B cell (primary cell): Measurements from ENCODE around the gene KATNB1. TPM values are rescaled to one million over a fixed set of nuclear protein-coding genes. Genes with fewer than 3 reads are reported as not detected.

Source experiments
- ATAC-seq: fragments of 200-7000 bp; cut with Tn5 transposase; one replicate; pipeline ENCODE4 v1.10.0; 2021; ENCODE audit warnings: low read depth, mild to moderate bottlenecking, moderate number of reproducible peaks, moderate library complexity
- CTCF ChIA-PET: fragments of 350-600 bp; sonication (Branson Sonifier 250); formaldehyde crosslinking; loops from one replicate; lab custom pipeline; 2021; ENCODE audit warnings: antibody characterized with exemption, inconsistent platforms; lab: Charles Lee
- POLR2A ChIA-PET: fragments of 350-600 bp; sonication (Branson Sonifier 250); formaldehyde crosslinking; loops from one replicate; lab custom pipeline; 2021; ENCODE audit warnings: antibody characterized with exemption; lab: Charles Lee
- DNase-seq: peaks from one replicate; pipeline ENCODE4 v3.0.0; 2013
- H2AFZ ChIP-seq: 2 replicates; pipeline ENCODE4 v1.6.1; 2012; ENCODE audit warnings: mild to moderate bottlenecking, low read depth, low read length; ENCODE audit not compliant: insufficient read depth, poor library complexity, severe bottlenecking
- H3K27ac ChIP-seq, 2 donors: 1 replicate in 1 of 2; 2 replicates in 1 of 2; pipeline ENCODE4 v1.5.1; 2012 to 2013; ENCODE audit warnings: low read length in 2 of 2, mild to moderate bottlenecking in 2 of 2, moderate library complexity in 1 of 2
- H3K27me3 ChIP-seq, 4 experiments: fragments of 200-600 bp in 1 of 4; sonication (generic) in 1 of 4; replicated peaks in 1 of 4; 1 replicate in 2 of 4; 2 replicates in 2 of 4; pipeline versions ENCODE4 v1.6.1 to v1.7.0; 2013 to 2016; ENCODE audit warnings: low read length in 3 of 4, mild to moderate bottlenecking in 2 of 4, mixed read lengths in 1 of 4, moderate library complexity in 1 of 4; ENCODE audit not compliant: insufficient read depth in 4 of 4, control insufficient read depth in 3 of 4; ENCODE audit errors: control extremely low read depth in 1 of 4
- H3K36me3 ChIP-seq, 2 experiments: replicated peaks in 1 of 2; 1 replicate in 1 of 2; 2 replicates in 1 of 2; pipeline versions ENCODE4 v1.6.1 to v1.7.1; 2013; ENCODE audit warnings: low read length in 1 of 2; ENCODE audit not compliant: insufficient read depth in 2 of 2, control insufficient read depth in 1 of 2; ENCODE audit errors: control extremely low read depth in 1 of 2, extremely low read depth in 1 of 2
- H3K4me1 ChIP-seq, 2 donors: fragments of 200-600 bp in 1 of 2; sonication (generic) in 1 of 2; 1 replicate in 1 of 2; 2 replicates in 1 of 2; pipeline versions ENCODE4 v1.5.1 to v1.6.1; 2013 to 2017; ENCODE audit warnings: low read length in 2 of 2; ENCODE audit not compliant: control insufficient read depth in 2 of 2, insufficient read depth in 2 of 2
- H3K4me2 ChIP-seq: replicated peaks from 2 replicates; pipeline ENCODE3; 2012; ENCODE audit warnings: mild to moderate bottlenecking, low read depth, low read length; ENCODE audit not compliant: poor library complexity, severe bottlenecking
- H3K4me3 ChIP-seq, 5 experiments: fragments of 200-600 bp in 1 of 5; sonication (generic) in 1 of 5; 1 replicate in 3 of 5; 2 replicates in 2 of 5; pipeline versions ENCODE4 v1.5.1 to v1.7.0; 2011 to 2016; ENCODE audit warnings: low read length in 4 of 5, mild to moderate bottlenecking in 4 of 5, low read depth in 2 of 5, control low read depth in 1 of 5, moderate library complexity in 1 of 5; ENCODE audit not compliant: insufficient read depth in 1 of 5; ENCODE audit errors: control extremely low read depth in 1 of 5, extremely low read depth in 1 of 5
- H3K79me2 ChIP-seq: fragments of 200-600 bp; sonication (generic); one replicate; pipeline ENCODE4 v1.6.0; 2016; ENCODE audit warnings: low read length; ENCODE audit not compliant: control insufficient read depth, insufficient read depth
- H3K9ac ChIP-seq: fragments of 200-600 bp; sonication (generic); 2 replicates; pipeline ENCODE4 v1.6.1; 2017; ENCODE audit warnings: mild to moderate bottlenecking, low read length, moderate library complexity
- H3K9me3 ChIP-seq, 3 donors: one replicate each; pipeline versions ENCODE4 v1.6.1 to v1.7.1; 2013; ENCODE audit warnings: low read length in 2 of 3; ENCODE audit not compliant: control insufficient read depth in 2 of 3, insufficient read depth in 1 of 3; ENCODE audit errors: control extremely low read depth in 1 of 3
- H4K20me1 ChIP-seq: 2 replicates; pipeline ENCODE4 v1.6.0; 2012; ENCODE audit warnings: mild to moderate bottlenecking, low read length; ENCODE audit not compliant: insufficient read depth, control insufficient read depth, poor library complexity, severe bottlenecking
- H3K27ac Mint-ChIP-seq: one replicate; pipeline ENCODE4 v1.8.0; 2021; ENCODE audit warnings: mixed read lengths
- H3K27me3 Mint-ChIP-seq: one replicate; pipeline ENCODE4 v1.8.0; 2021; ENCODE audit warnings: mixed read lengths
- H3K4me1 Mint-ChIP-seq: one replicate; pipeline ENCODE4 v1.8.0; 2021; ENCODE audit warnings: mixed read lengths
- H3K4me3 Mint-ChIP-seq: one replicate; pipeline ENCODE4 v1.8.0; 2021; ENCODE audit warnings: mixed read lengths
- H3K9me3 Mint-ChIP-seq: one replicate; pipeline ENCODE4 v1.8.0; 2022; ENCODE audit warnings: mixed read lengths; ENCODE audit not compliant: insufficient read depth
- CTCF ChIP-seq: fragments of 200-600 bp; IDR thresholded peaks from one replicate; pipeline ENCODE4 v1.8.0; 2022; ENCODE audit warnings: antibody characterized with exemption, mild to moderate bottlenecking
- EZH2 ChIP-seq: IDR thresholded peaks from 2 replicates; pipeline ENCODE4 v1.6.1; 2012; ENCODE audit warnings: borderline replicate concordance, low read depth, mild to moderate bottlenecking, moderate library complexity, low read length; ENCODE audit not compliant: insufficient read depth, poor library complexity, severe bottlenecking
- WGBS: methylation state at CpG from one replicate; pipeline ENCODE4 v1.1.5; 2013; ENCODE audit warnings: missing lambda C conversion rate; ENCODE audit not compliant: insufficient coverage; 5-methylcytosine and 5-hydroxymethylcytosine counted together
- intact Hi-C: fragments of 100-400 bp; cut with micrococcal nuclease; formaldehyde crosslinking; loops from one replicate; pipeline ENCODE4 v1.10.0; 2022
- polyA plus RNA-seq: library from polyadenylated mRNA; depleted of rRNA; stranded (reverse); fragments of >200 nt; gene quantifications from 2 replicates; pipeline ENCODE4 v1.2.3, GENCODE V29; 2012
- total RNA-seq, 2 donors: library from RNA; stranded (reverse); fragments of 120-200 nt in 1 of 2; gene quantifications; 1 replicate in 1 of 2; 2 replicates in 1 of 2; pipeline versions ENCODE4 v1.2.3 to v1.2.4, GENCODE V29; 2013 to 2022

KATNB1 gene
- total and polyA plus RNA-seq, 2 donors (not counting 1 experiment from before 2014, with no cell fraction given) = 20.3 to 29.0 TPM

GRCh38 chr16:57689762-57690558 is 45.6 kb upstream of the KATNB1 start:
- TF ChIP-seq EZH2 (no peak), CTCF (no peak)
- POLR2A ChIA-PET = interaction anchor here (1.7 kb wide), 1 partner anchor 46 kb away, joined by 4 read pairs; the partner anchor contains the start of gene KATNB1
- CTCF ChIA-PET = interaction anchor here (0.9 to 1.0 kb wide), 2 partner anchors 41 to 45 kb away, joined by 3 to 4 read pairs; partner anchors contain the start of gene KATNB1
- peaks cover 32 to 37% of the 10 kb centered on the region in 2 donors for H3K4me1 ChIP-seq
- peak overlapping the region; percentile 63 for H2AFZ ChIP-seq
- peak overlapping the region in 2 of 5 experiments; percentile 16 to 21 for H3K4me3 ChIP-seq
- no peaks in the 10 kb centered on the region for H3K9me3 ChIP-seq
- peak overlapping the region; percentile 46 to 78 for H3K27ac ChIP-seq
- peak overlapping the region; percentile 66 for H3K4me3 Mint-ChIP-seq
- intact Hi-C loops = no loop called here
- peaks cover 24% of the 10 kb centered on the region for H3K4me1 Mint-ChIP-seq
- no peaks in the 10 kb centered on the region for H3K79me2 ChIP-seq
- ATAC-seq = peak; percentile 75
- no peaks in the 10 kb centered on the region for H3K36me3 ChIP-seq
- peak overlapping the region; percentile 59 for H3K4me2 ChIP-seq
- no peaks in the 10 kb centered on the region for H4K20me1 ChIP-seq
- peak overlapping the region; percentile 91 for H3K27ac Mint-ChIP-seq
- H3K9ac ChIP-seq = peak overlapping the region; percentile 23
- peak; percentile 87 for DNase-seq
- H3K27me3 Mint-ChIP-seq = no peaks in the 10 kb centered on the region
- 16% methylated on average over 10 of the region's 13 CpGs for WGBS
- H3K27me3 ChIP-seq = no peaks in the 10 kb centered on the region
- no peaks in the 10 kb centered on the region for H3K9me3 Mint-ChIP-seq
